Midbrain (tissue), 1 donor: ENCODE data around the gene LAMA3.

Experiments
- DNase-seq: peaks from one replicate; lab custom pipeline; 2025; lab: John Stamatoyannopoulos, UW

Gene LAMA3

GRCh38 chr18:23969664-23970063 lies 280.4 kb downstream of the LAMA3 start:
- DNase-seq = no peak

GRCh38 chr18:23970161-23971096 lies 281.2 kb downstream of the LAMA3 start:
- DNase-seq = no peak

GRCh38 chr18:23971097-23971440 lies 281.8 kb downstream of the LAMA3 start:
- DNase-seq = no peak

DNA sequence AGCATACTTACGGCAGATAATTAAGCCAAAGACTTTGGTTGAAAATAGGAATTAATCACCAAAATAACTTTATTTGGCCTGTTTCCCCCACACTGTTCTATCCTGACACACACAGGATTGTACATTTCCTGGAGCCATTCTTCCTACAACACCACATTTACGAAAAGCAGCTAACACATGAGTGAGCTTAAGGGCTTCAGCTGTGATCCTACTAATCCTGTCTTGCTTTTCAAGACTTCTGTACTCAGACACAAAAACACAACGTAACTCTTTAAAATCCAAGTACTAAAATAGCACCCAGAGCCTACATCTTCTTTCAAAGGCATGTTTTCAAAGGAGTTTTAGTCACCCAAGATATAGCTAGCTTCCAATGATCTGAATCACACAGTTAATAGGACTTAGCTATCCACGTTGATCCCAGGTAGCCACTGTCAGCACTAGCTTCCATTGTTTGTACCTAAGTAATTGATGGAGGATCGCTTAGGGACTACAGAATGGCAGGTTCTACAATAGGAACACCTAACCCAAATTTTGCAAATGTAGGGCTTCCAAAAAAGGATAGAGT lies 282.5 kb downstream of the LAMA3 start:
- DNase-seq = no peak

DNA sequence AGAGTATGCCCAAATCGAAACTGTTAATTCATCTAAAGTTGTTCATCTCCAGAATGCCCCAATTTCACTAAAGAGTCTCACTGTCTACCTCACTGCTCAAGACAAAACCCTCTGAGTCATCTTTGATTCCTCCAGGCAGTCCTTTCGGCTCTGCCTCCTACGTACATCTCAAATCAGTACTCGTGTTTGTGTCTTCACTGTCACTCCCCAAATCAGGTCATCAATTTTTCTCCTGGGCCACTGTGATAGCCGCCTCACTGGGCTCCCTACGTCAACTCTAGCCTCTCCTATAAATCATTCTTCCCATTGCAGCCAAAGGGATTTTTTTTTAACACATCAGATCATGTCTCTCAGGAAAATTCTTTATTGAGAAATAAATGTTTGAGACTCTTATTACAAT lies 283.2 kb downstream of the LAMA3 start:
- no peak for DNase-seq

DNA sequence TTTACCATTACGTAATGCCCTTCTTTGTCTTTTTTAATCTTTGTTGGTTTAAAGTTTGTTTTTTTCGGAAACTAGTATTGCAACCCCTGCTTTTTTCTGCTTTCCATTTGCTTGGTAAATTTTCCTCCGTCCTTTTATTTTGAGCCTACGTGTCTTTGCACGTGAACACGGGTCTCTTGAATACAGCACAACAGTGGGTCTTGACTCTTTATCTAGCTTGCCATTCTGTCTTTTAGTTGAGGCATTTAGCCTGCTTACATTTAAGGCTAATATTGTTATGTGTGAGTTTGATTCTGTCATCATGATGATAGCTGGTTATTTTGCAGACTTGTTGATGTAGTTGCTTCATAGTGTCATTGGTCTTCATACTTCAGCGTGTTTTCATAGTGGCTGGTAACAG lies 287.9 kb downstream of the LAMA3 start:
- no peak for DNase-seq

DNA sequence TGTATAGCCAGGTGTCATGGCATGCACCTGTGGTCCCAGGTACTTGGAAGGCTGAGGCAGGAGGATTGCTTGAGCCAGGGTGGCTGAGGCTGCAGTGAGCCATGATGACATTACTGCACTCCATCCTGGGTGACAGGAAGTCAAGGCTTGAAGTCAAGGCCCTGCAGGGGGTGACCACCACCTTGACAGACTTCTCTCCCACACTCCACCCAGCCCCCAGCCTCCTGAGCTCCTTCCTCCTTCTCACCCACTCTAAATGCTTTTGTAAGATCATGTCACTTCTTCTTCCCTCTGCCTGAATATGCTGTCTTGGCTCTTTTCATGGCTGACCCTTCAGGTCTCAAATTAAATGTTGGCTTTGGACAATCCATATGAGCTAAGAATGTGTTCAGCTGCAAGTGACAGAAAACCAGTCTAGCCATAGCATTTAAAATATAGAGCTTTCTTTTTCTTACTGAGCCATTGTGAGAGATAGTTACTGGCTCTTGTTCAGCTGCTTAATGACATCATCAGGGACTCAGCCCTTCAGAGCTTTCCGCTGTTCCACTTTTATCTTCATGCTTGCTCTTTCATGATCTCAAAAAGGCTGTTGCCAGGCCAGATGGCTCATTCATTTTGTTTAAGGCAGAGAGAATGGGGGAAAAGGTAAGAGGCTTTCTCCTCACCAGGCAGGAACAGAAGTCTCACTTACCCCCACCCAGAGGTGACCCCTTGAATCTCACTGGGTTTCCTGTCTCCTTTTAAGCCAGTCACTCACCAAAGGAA lies 288.6 kb downstream of the LAMA3 start:
- DNase-seq = no peak

DNA sequence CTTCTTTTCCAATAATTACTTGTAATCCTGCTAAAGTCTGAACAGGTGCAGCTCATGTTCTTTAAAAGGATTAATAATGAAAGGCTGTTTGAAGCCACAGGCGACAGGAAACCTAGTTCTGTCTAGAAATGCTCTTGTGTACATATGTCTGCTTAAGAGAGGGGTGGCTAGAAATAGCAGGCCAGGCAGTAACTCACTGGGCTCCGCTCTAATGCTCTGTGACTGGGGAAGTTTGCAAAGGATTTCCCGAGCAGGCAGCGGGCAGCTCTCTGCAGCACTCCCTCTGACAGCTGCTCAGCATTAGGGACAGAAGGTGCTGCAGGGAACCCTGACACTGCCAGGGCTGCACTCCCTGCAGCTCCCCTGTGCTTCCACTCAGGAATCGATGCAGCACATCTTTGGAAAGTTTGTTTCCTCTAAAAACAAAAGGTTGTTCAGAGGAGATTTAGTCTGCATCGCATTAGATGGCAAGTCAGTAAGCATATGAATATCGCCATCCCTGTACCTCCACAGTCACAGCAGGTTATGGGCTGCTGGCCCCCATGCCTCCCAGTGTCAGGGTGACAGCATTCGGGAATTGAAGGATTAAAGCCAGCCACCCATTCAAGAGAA lies 292.2 kb downstream of the LAMA3 start:
- DNase-seq = peak; percentile 13

- DNase-seq = peak; percentile 26
These were observed 293.2 kb downstream of the LAMA3 start for GRCh38 chr18:23982155-23983079.

DNA sequence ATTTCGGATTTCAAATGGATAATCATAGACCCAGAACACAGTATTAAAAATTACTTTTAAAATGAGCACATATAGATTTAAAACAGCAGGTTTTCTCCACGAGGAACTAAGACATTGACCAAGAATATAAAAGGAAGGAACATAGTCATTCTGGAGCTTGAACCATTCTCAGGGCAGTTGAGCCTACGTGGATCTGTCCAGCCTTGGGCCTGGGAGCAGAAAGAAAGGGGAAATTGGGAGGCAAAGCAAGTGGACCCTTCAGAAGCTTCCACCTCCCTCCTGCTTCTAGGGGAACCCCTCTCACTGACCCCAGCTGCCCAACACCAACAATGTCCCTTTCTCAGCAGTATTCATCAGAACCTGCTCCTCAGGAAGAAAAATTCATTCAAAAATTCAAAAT lies 293.9 kb downstream of the LAMA3 start:
- no peak for DNase-seq

DNA sequence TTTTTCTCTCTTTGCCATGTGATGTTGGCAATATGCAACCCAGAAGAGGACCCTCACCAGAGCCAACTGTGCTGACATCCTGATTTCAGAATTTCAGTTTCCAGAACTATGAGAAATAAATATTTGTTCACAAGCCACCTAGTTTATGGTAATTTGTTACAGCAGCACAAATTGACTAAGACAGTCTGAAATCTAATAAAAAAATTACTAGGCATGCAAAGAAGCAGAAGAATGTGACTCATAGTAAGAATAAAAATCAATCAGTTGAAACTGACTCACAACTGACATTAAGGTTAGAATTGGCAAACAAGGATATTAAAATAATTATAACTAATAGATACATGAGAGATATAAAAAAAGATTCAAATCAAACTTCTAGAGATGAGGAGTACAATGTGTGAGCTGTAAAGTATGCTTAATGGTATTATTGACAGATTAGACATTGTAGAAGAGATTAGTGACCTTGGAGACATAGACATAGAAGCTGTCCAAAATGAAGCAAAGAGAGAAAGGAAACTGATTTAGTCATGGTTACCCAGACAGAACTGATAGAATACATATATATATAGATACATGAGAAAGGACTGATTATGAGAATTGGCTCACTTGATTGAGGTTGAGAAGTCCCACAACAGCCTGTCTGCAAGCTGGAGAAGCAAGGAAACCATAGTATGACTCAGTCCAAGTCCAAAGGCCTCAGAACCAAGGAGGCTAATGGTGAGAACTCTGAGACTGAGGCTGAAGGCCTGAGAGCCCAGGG lies 297.5 kb downstream of the LAMA3 start:
- no peak for DNase-seq

DNA sequence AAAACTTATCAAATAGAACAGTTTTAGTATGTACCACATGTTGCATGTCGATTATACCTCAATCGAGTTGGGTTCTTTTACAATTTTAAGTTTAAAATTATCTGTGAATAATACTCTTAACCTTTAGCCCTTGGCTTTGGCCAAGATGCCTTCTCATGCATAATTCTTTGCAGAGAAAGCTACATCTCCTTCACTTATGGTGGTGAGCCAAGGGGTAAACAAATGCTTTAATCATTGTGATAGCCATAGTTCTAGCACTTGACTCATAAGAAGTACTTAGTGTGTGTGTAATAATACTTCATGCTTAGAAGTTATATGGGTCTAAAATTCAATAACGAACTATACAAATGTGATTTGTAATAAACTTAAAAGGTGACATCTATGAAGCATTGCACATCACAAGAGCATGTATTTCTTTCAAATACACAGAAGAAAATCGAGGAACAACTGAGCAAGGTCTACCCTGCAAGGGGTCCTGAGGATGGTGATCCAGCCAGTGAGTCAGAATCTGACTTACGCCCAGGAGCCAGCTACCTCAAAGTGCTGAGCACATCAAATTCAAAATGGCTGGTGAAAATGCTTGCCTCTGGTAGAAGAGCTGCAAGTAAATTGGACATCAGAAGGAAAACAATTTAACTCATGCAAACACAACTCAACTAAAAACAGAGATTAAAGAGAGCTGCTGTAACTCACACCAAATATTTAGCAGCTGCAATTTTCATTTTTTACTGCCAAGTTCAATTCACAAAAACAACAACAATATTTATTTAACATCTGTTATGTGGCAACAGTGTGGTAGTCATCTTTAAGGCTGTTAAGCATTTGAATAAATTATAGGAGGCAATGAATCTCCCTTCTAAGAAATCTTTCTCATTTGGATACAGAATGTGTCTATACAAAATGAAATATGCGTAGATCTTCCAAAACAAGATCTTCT lies 301.5 kb downstream of the LAMA3 start:
- no peak for DNase-seq

GRCh38 chr18:23992089-23992940 lies 303.1 kb downstream of the LAMA3 start:
- DNase-seq = peak; percentile 48

- DNase-seq = no peak
These were observed 303.7 kb downstream of the LAMA3 start for GRCh38 chr18:23992941-23993280.

DNA sequence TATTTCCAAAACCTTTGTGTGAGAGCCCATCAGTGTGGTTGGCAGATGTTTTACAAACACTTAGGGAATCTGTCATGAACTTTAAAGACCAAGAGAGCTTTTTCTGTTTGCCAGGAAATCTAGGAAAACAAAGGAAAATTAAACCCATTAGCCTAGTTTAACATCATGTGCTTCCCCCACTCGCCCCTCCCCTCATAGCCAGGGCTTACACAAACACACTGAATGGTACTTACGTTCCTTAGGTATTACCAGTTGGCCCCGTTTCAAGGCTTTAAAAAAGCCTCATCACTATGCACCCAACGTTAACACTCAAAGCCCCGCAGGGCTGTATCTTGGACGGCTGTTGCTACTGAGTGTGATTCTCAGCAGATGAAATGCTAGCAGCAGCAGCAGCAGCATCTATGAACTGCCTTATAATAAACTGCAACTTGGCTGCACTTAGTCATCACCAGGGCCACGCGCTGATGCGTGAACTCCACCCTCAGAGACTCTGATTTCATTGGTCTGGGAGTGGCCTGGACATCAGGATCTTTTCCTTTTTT lies 305.2 kb downstream of the LAMA3 start:
- peak; percentile 14 for DNase-seq

- DNase-seq = no peak
These were observed 305.9 kb downstream of the LAMA3 start for GRCh38 chr18:23995180-23995579.

- DNase-seq = no peak
These were observed 308.8 kb downstream of the LAMA3 start for GRCh38 chr18:23998018-23998417.

DNA sequence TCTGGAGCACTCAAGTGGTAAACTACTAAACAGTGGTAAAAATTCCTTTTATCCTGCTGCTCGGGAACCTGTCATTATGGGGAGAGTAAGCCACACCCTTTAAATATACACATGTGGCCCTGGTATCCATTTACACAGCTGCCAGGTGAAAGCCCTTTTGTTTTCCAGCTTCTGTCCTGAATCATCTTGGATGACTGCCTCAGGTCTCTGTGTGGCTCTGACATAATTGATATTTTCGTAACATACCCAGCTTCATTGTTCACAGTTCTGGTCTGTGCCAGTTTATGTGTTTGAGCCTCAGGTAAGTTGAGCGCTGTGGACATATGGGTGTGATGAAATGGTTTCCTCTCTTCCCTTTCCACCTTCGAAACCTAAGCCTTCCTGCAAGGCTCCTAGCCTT lies 309.6 kb downstream of the LAMA3 start:
- no peak for DNase-seq
